H1 (cell line): ENCODE results near the gene AQP2. TPM values are rescaled to one million over a fixed set of nuclear protein-coding genes. Genes with fewer than 3 reads are reported as not detected.

Experiments
- CTCF ChIA-PET: fragments of 300-600 bp; sonication (Branson Sonifier 250); formaldehyde crosslinking; loops from one replicate; lab custom pipeline; 2021; ENCODE audit not compliant: partially characterized antibody; lab: Charles Lee
- POLR2A ChIA-PET: fragments of 300-600 bp; sonication (Branson Sonifier 250); formaldehyde crosslinking; loops from one replicate; lab custom pipeline; 2021; ENCODE audit warnings: inconsistent platforms; ENCODE audit not compliant: partially characterized antibody; lab: Charles Lee
- DNase-seq, 2 experiments: peaks; one replicate each; pipeline versions ENCODE4 v3.0.0 to v3.0.0-alpha.2; 2010 to 2022; ENCODE audit warnings: low spot score in 2 of 2, low read depth in 1 of 2, mixed read lengths in 1 of 2
- FAIRE-seq: peaks from 2 replicates; lab custom pipeline; 2011; peaks lifted over from hg19 to GRCh38; lab: Jason Lieb, UNC
- H2AFZ ChIP-seq: 2 replicates; pipeline ENCODE4 v1.8.1; 2012; ENCODE audit warnings: low read length, inconsistent platforms
- H2AK5ac ChIP-seq: 2 replicates; pipeline ENCODE4 v1.6.1; 2013; ENCODE audit warnings: low read depth, low read length
- H2BK120ac ChIP-seq: replicated peaks from 2 replicates; pipeline ENCODE3; 2013; ENCODE audit warnings: low read depth, low read length, inconsistent platforms
- H2BK12ac ChIP-seq: 2 replicates; pipeline ENCODE4 v1.6.1; 2013; ENCODE audit warnings: low read depth, low read length
- H2BK15ac ChIP-seq: 2 replicates; pipeline ENCODE4 v1.6.1; 2013; ENCODE audit warnings: low read length
- H2BK20ac ChIP-seq: 2 replicates; pipeline ENCODE4 v1.6.1; 2013; ENCODE audit warnings: low read length
- H2BK5ac ChIP-seq: 2 replicates; pipeline ENCODE4 v1.6.1; 2013; ENCODE audit warnings: low read depth, low read length
- H3K14ac ChIP-seq: 2 replicates; pipeline ENCODE4 v1.6.1; 2013; ENCODE audit warnings: inconsistent platforms; ENCODE audit not compliant: insufficient read length
- H3K18ac ChIP-seq: 2 replicates; pipeline ENCODE4 v1.6.1; 2013; ENCODE audit warnings: low read length; ENCODE audit errors: extremely low read depth
- H3K23ac ChIP-seq: 2 replicates; pipeline ENCODE4 v1.6.1; 2013; ENCODE audit warnings: inconsistent platforms; ENCODE audit not compliant: insufficient read length
- H3K23me2 ChIP-seq: 2 replicates; pipeline ENCODE4 v1.6.1; 2013; ENCODE audit warnings: low read depth, low read length
- H3K27ac ChIP-seq: 2 replicates; pipeline ENCODE4 v1.6.1; 2011; ENCODE audit warnings: low read depth, low read length, inconsistent platforms
- H3K27me3 ChIP-seq, 4 experiments: replicated peaks in 1 of 4; 1 replicate in 1 of 4; 2 replicates in 3 of 4; pipeline versions ENCODE4 v1.6.1 to v1.8.1; 2011 to 2013; ENCODE audit warnings: low read length in 3 of 4, mild to moderate bottlenecking in 3 of 4, inconsistent platforms in 2 of 4, mixed read lengths in 2 of 4, moderate library complexity in 1 of 4; ENCODE audit not compliant: control insufficient read depth in 3 of 4, insufficient read depth in 3 of 4; ENCODE audit errors: extremely low read depth in 1 of 4
- H3K36me3 ChIP-seq, 4 experiments: 2 replicates each; pipeline versions ENCODE4 v1.6.1 to v1.8.1; 2011 to 2013; ENCODE audit warnings: mild to moderate bottlenecking in 4 of 4, low read length in 3 of 4, moderate library complexity in 2 of 4, control low read depth in 1 of 4, inconsistent platforms in 1 of 4; ENCODE audit not compliant: insufficient read depth in 4 of 4, control insufficient read depth in 2 of 4
- H3K4ac ChIP-seq: replicated peaks from 2 replicates; pipeline ENCODE3; 2013; ENCODE audit warnings: low read length, low read depth, mixed read lengths, inconsistent platforms; ENCODE audit not compliant: insufficient read length
- H3K4me1 ChIP-seq, 4 experiments: replicated peaks in 1 of 4; 1 replicate in 1 of 4; 2 replicates in 3 of 4; pipeline versions ENCODE4 v1.6.1 to v1.8.1; 2011 to 2013; ENCODE audit warnings: low read length in 3 of 4, inconsistent platforms in 2 of 4, mixed read lengths in 1 of 4; ENCODE audit not compliant: insufficient read depth in 4 of 4, control insufficient read depth in 3 of 4
- H3K4me2 ChIP-seq, 2 experiments: 2 replicates each; pipeline versions ENCODE4 v1.6.1 to v1.8.1; 2011 to 2013; ENCODE audit warnings: low read depth in 2 of 2, low read length in 2 of 2, control low read depth in 1 of 2, inconsistent platforms in 1 of 2, mild to moderate bottlenecking in 1 of 2; ENCODE audit not compliant: insufficient read depth in 1 of 2
- H3K4me3 ChIP-seq, 4 experiments: fragments of 200-600, 300-600 bp in 1 of 4; sonication (generic), shearing (Covaris generic), sonication (Bioruptor Twin) in 1 of 4; 2 replicates each; pipeline versions ENCODE4 v1.5.1 to v1.8.1; 2011 to 2016; ENCODE audit warnings: low read length in 4 of 4, low read depth in 3 of 4, control low read depth in 2 of 4, inconsistent platforms in 2 of 4, mild to moderate bottlenecking in 2 of 4, mixed read lengths in 1 of 4, moderate library complexity in 1 of 4; ENCODE audit not compliant: insufficient read depth in 2 of 4; ENCODE audit errors: extremely low read depth in 1 of 4
- H3K56ac ChIP-seq: replicated peaks from 2 replicates; pipeline ENCODE3; 2013; ENCODE audit warnings: low read depth, mild to moderate bottlenecking, mixed read lengths, low read length, inconsistent platforms; ENCODE audit not compliant: insufficient read length
- H3K79me1 ChIP-seq: 2 replicates; pipeline ENCODE4 v1.6.1; 2013; ENCODE audit warnings: low read depth, low read length, control low read depth
- H3K79me2 ChIP-seq, 2 experiments: 2 replicates each; pipeline versions ENCODE4 v1.6.1 to v1.8.1; 2012 to 2013; ENCODE audit warnings: low read length in 2 of 2, mild to moderate bottlenecking in 2 of 2, inconsistent platforms in 1 of 2; ENCODE audit not compliant: insufficient read depth in 2 of 2, control insufficient read depth in 1 of 2
- H3K9ac ChIP-seq, 4 experiments: replicated peaks in 1 of 4; 1 replicate in 1 of 4; 2 replicates in 3 of 4; pipeline versions ENCODE4 v1.6.1 to v1.8.1; 2011 to 2013; ENCODE audit warnings: low read depth in 3 of 4, low read length in 3 of 4, control low read depth in 2 of 4, mild to moderate bottlenecking in 2 of 4, moderate library complexity in 2 of 4, inconsistent platforms in 1 of 4; ENCODE audit errors: extremely low read depth in 1 of 4
- H3K9me3 ChIP-seq, 2 experiments: 2 replicates each; pipeline versions ENCODE4 v1.6.1 to v1.8.1; 2012 to 2013; ENCODE audit warnings: mild to moderate bottlenecking in 2 of 2, moderate library complexity in 2 of 2, control low read depth in 1 of 2, inconsistent platforms in 1 of 2, low read depth in 1 of 2, low read length in 1 of 2, mixed read lengths in 1 of 2; ENCODE audit not compliant: insufficient read depth in 2 of 2
- H4K20me1 ChIP-seq, 2 experiments: replicated peaks in 1 of 2; 2 replicates each; pipeline versions ENCODE3 to v1.8.1; 2011 to 2013; ENCODE audit warnings: inconsistent platforms in 2 of 2, low read length in 2 of 2, mild to moderate bottlenecking in 1 of 2; ENCODE audit not compliant: insufficient read depth in 2 of 2, control insufficient read depth in 1 of 2
- H4K5ac ChIP-seq: 2 replicates; pipeline ENCODE4 v1.6.1; 2013; ENCODE audit warnings: low read length, low read depth, mixed read lengths, inconsistent platforms; ENCODE audit not compliant: insufficient read length
- H4K8ac ChIP-seq: 2 replicates; pipeline ENCODE4 v1.8.0; 2013; ENCODE audit warnings: mild to moderate bottlenecking, moderate library complexity, low read length, inconsistent platforms; ENCODE audit not compliant: insufficient read depth; ENCODE audit errors: extremely low read depth
- H4K91ac ChIP-seq: replicated peaks from 2 replicates; pipeline ENCODE3; 2013; ENCODE audit warnings: low read length, mixed read lengths, inconsistent platforms; ENCODE audit not compliant: insufficient read length
- BRCA1 ChIP-seq: IDR thresholded peaks from 2 replicates; pipeline ENCODE4 v1.6.1; 2012; ENCODE audit warnings: low read depth, low read length, improper control_type of control experiment
- CHD2 ChIP-seq: IDR thresholded peaks from 2 replicates; pipeline ENCODE4 v1.6.1; 2012; ENCODE audit warnings: low read length, improper control_type of control experiment
- EGR1 ChIP-seq: IDR thresholded peaks from 2 replicates; pipeline ENCODE4 v1.6.1; 2011; ENCODE audit warnings: low read depth, low read length, borderline replicate concordance
- EP300 ChIP-seq, 2 experiments: IDR thresholded peaks; 1 replicate in 1 of 2; 2 replicates in 1 of 2; pipeline ENCODE4 v1.6.1; 2011 to 2012; ENCODE audit warnings: low read depth in 2 of 2, low read length in 2 of 2, mild to moderate bottlenecking in 2 of 2, borderline replicate concordance in 1 of 2, inconsistent platforms in 1 of 2, moderate library complexity in 1 of 2
- JUND ChIP-seq: IDR thresholded peaks from 2 replicates; pipeline ENCODE4 v1.6.1; 2011; ENCODE audit warnings: mild to moderate bottlenecking, improper control_type of control experiment, low read length
- NRF1 ChIP-seq: IDR thresholded peaks from 2 replicates; pipeline ENCODE4 v1.6.1; 2011; ENCODE audit warnings: mild to moderate bottlenecking, low read depth, low read length, improper control_type of control experiment
- SRF ChIP-seq: IDR thresholded peaks from 2 replicates; pipeline ENCODE4 v1.6.1; 2011; ENCODE audit warnings: mild to moderate bottlenecking, low read depth, low read length, moderate library complexity
- TEAD4 ChIP-seq: IDR thresholded peaks from 2 replicates; pipeline ENCODE4 v1.6.1; 2012; ENCODE audit warnings: low read depth, low read length, inconsistent platforms, mixed read lengths
- WGBS, 2 experiments: shearing (Covaris generic) in 1 of 2; methylation state at CpG; one replicate each; pipeline versions ENCODE4 v1.1.6 to v1.1.7; 2013 to 2015; ENCODE audit warnings: low lambda C conversion rate in 2 of 2, mixed read lengths in 2 of 2, inconsistent platforms in 1 of 2, low coverage in 1 of 2, missing lambda C conversion rate in 1 of 2; ENCODE audit not compliant: insufficient replicate concordance in 2 of 2, insufficient coverage in 1 of 2, insufficient read length in 1 of 2; ENCODE audit errors: extremely low coverage in 1 of 2, missing lambda C conversion rate in 1 of 2; 5-methylcytosine and 5-hydroxymethylcytosine counted together
- polyA plus RNA-seq, 7 experiments: library from polyadenylated mRNA; depleted of rRNA in 3 of 7; stranded (reverse) in 5 of 7; unstranded in 2 of 7; fragments of >200 nt in 5 of 7; fragments of 200-250 nt in 2 of 7; gene quantifications; 1 replicate in 5 of 7; 2 replicates in 1 of 7; 4 replicates in 1 of 7; pipeline versions ENCODE4 v1.2.1 to v1.2.3, GENCODE V29; 2011 to 2013; ENCODE audit warnings: missing spikeins in 2 of 7, mixed read lengths in 2 of 7
- total RNA-seq: library from RNA; stranded (reverse); fragmentation: NEBNext Ultra II Directional; extraction: Animal tissue kit (Norgen Biotek cat#: 25700); gene quantifications from 2 replicates; pipeline ENCODE4 v1.2.1, GENCODE V29; 2021

Gene AQP2
- total and polyA plus RNA-seq, 2 of the 8 experiments (the other 6 are each of a cell fraction or from before 2014, with no cell fraction given) = not detected

DNA sequence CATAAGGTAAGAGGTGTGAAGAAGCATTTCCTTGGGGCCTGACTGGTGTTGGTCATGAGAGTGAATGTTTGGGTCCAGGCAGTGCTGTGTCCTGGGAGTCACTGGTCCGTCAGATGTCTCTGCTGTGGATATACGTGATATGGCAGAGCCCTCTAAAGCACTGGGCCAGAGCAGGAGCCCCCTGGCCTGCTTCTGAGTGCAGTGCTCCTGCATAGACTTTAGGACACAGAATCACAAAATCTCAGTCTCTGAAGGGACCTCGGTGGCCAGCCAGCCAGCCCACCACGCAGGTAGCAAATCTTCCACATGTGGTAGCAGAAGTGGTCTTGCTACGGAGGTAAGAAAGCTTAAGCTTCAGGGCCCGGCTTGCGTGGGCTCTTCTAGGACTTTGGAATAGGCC is 18.5 kb upstream of the AQP2 start:
- H2AK5ac ChIP-seq = no peak overlapping the region
- H3K4me2 ChIP-seq = no peak overlapping the region
- no peak overlapping the region for H2BK20ac ChIP-seq
- H3K14ac ChIP-seq = no peak overlapping the region
- no peak overlapping the region for H3K23ac ChIP-seq
- FAIRE-seq = no peak
- no peak overlapping the region for H2AFZ ChIP-seq
- TF ChIP-seq EP300 (IDR thresholded peaks at IDR 0.05; ENCODE audit: borderline replicate concordance in 1 of 2, low read depth in 2 of 2, low read length in 2 of 2) (no peak), CHD2 (no peak), EGR1 (no peak), TEAD4 (no peak), JUND (no peak), SRF (no peak), NRF1 (no peak), BRCA1 (no peak)
- H4K91ac ChIP-seq = no peak overlapping the region
- no peak overlapping the region for H2BK5ac ChIP-seq
- no peak overlapping the region for H3K9ac ChIP-seq
- no peak overlapping the region for H4K5ac ChIP-seq
- no peak overlapping the region for H3K4ac ChIP-seq
- no peaks in the 10 kb centered on the region for H4K20me1 ChIP-seq
- H2BK15ac ChIP-seq = no peak overlapping the region
- no peak overlapping the region for H3K18ac ChIP-seq
- no peak overlapping the region for H3K27ac ChIP-seq
- no peaks in the 10 kb centered on the region; a peak in 1 of 7 replicates for H3K27me3 ChIP-seq
- H3K56ac ChIP-seq = no peak overlapping the region
- WGBS, 2 experiments = 61% methylated on average over 7 of the region's 7 CpGs; no CpG with 5 or more reads in 1 of the 2 experiments
- no peak for DNase-seq
- ChIA-PET POLR2A (interaction anchor here (0.7 to 1.3 kb wide), 2 partner anchors 104 to 761 kb away, joined by 3 read pairs; partner anchors contain the start of gene NCKAP5L), CTCF (interaction anchor here (0.7 to 6.5 kb wide), 11 partner anchors 10 to 124 kb away, joined by 3 to 53 read pairs (median 4); no protein-coding TSS in a partner anchor)
- no peak overlapping the region; the same call in 1 of the 2 replicates for H4K8ac ChIP-seq
- no peak overlapping the region for H2BK12ac ChIP-seq
- H3K79me1 ChIP-seq = no peaks in the 10 kb centered on the region
- no peak overlapping the region for H3K4me3 ChIP-seq
- no peaks in the 10 kb centered on the region for H3K36me3 ChIP-seq
- no peak overlapping the region for H2BK120ac ChIP-seq
- no peaks in the 10 kb centered on the region for H3K79me2 ChIP-seq
- H3K9me3 ChIP-seq = no peaks in the 10 kb centered on the region
- no peaks in the 10 kb centered on the region for H3K4me1 ChIP-seq
- no peaks in the 10 kb centered on the region for H3K23me2 ChIP-seq
